Effector memory CD8-positive, alpha-beta T cell (primary cell): Measurements from ENCODE around the gene SLC46A3.

Source experiments
- ATAC-seq: fragments of 150-1000 bp; cut with Tn5 transposase; replicated peaks from 2 replicates; pipeline ENCODE4 v1.10.0; 2021; ENCODE audit warnings: mild to moderate bottlenecking, moderate library complexity
- DNase-seq, 3 experiments: peaks; one replicate each; pipeline ENCODE4 v3.0.0; 2021
- H3K27ac Mint-ChIP-seq, 2 donors: one replicate each; pipeline ENCODE4 v1.8.0; 2022; ENCODE audit warnings: mild to moderate bottlenecking in 2 of 2, mixed read lengths in 2 of 2, moderate library complexity in 2 of 2
- H3K27me3 Mint-ChIP-seq, 2 donors: one replicate each; pipeline ENCODE4 v1.8.0; 2022; ENCODE audit warnings: mixed read lengths in 2 of 2
- H3K36me3 Mint-ChIP-seq: one replicate; pipeline ENCODE4 v1.8.0; 2022; ENCODE audit warnings: mild to moderate bottlenecking, moderate library complexity, mixed read lengths; ENCODE audit not compliant: insufficient read depth
- H3K4me1 Mint-ChIP-seq, 2 donors: one replicate each; pipeline ENCODE4 v1.8.0; 2022; ENCODE audit warnings: low read depth in 2 of 2, mixed read lengths in 2 of 2
- H3K4me3 Mint-ChIP-seq, 2 donors: one replicate each; pipeline ENCODE4 v1.8.0; 2022; ENCODE audit warnings: mild to moderate bottlenecking in 2 of 2, mixed read lengths in 2 of 2, moderate library complexity in 2 of 2
- H3K9me3 Mint-ChIP-seq, 2 donors: one replicate each; pipeline ENCODE4 v1.8.0; 2022; ENCODE audit warnings: mixed read lengths in 2 of 2

SLC46A3 gene

DNA sequence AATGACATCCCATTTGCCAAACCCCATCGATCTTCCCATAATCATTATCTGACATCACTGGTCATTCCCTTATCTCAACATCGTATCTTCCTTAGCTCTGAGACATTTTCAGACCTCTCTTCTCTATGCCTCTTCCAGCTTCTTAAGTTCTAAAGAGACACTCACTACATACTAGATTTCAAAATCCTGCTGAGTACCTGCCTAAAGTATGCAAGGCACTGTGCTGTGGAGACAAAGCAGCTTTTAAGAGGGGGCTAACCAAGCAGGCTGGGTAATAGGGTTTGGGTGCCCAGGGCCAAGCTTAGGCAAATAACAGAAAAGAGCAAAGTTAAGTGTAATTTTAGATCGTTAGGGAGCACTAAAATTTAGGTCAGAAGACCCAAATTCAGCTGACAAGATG, 63.2 kb downstream of the SLC46A3 start:
- no peak for DNase-seq
- no peaks in the 10 kb centered on the region for H3K27me3 Mint-ChIP-seq

DNA sequence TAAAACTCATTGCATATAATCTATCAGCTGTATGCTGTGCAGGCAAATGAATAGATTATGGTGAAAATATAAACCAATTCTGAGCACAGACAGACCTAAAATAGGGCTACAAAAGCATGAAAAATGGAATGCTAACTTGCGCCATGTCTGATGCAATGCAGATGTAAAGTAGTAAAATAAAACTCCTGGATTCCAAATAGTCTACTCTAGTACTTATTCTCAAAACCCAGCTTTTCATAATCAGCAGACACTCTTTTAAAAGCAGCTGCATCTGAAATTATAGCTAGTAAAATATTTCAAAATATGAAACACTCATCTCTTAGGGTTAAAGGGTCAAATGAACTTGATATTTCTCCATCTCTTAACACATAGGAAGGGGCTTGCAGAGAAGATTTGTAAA, 64.5 kb downstream of the SLC46A3 start:
- H3K27ac Mint-ChIP-seq = no peak overlapping the region
- DNase-seq (no peak), ATAC-seq (no peak)
- no peaks in the 10 kb centered on the region for H3K27me3 Mint-ChIP-seq
- no peaks in the 10 kb centered on the region for H3K9me3 Mint-ChIP-seq
- peaks cover 17 to 28% of the 10 kb centered on the region in 2 donors for H3K4me1 Mint-ChIP-seq
- no peak overlapping the region for H3K4me3 Mint-ChIP-seq
- H3K36me3 Mint-ChIP-seq = peaks cover 9% of the 10 kb centered on the region

More for the DNA sequence above, 63.2 kb downstream of the SLC46A3 start:
- Mint-ChIP-seq H3K27ac (peak overlapping the region; percentile 4 to 11), H3K4me3 (no peak overlapping the region), H3K4me1 (peaks cover 25 to 41% of the 10 kb centered on the region in 2 donors), H3K36me3 (peaks cover 14% of the 10 kb centered on the region), H3K9me3 (no peaks in the 10 kb centered on the region)
- no peak for ATAC-seq

- H3K27ac Mint-ChIP-seq = no peak overlapping the region
- no peak overlapping the region for H3K4me3 Mint-ChIP-seq
- ATAC-seq (no peak), DNase-seq (no peak)
- H3K4me1 Mint-ChIP-seq = peaks cover 12 to 23% of the 10 kb centered on the region in 2 donors
- no peaks in the 10 kb centered on the region for H3K9me3 Mint-ChIP-seq
- no peaks in the 10 kb centered on the region for H3K36me3 Mint-ChIP-seq
- H3K27me3 Mint-ChIP-seq = no peaks in the 10 kb centered on the region
These were observed 65.7 kb downstream of the SLC46A3 start for GRCh38 chr13:28653111-28653510.

- DNase-seq (no peak), ATAC-seq (no peak)
- Mint-ChIP-seq H3K9me3 (no peaks in the 10 kb centered on the region), H3K27ac (no peak overlapping the region), H3K36me3 (no peaks in the 10 kb centered on the region), H3K4me3 (no peak overlapping the region), H3K27me3 (no peaks in the 10 kb centered on the region), H3K4me1 (peaks cover 3 to 15% of the 10 kb centered on the region in 2 donors)
These were observed 66.9 kb downstream of the SLC46A3 start for GRCh38 chr13:28651810-28652401.

DNA sequence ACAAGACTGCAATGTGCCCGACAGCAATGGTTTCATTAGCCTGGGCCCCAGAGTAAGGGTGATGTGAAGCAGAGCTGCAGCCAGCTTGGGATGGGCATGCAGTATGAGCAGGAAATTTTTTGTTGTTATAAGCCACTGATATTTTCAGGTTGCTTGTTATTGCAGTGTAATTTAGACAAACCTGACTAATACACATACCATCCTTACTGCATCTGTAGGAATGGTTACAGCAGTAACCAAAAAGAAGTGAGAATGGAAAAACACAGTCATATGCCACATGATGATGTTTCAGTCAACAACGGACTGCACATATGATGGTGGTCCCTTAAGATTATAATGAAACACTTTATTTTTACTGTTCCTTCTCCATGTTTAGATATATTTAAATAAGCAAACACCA, 68.5 kb downstream of the SLC46A3 start:
- Mint-ChIP-seq H3K36me3 (no peaks in the 10 kb centered on the region), H3K4me1 (peaks cover 0 to 4% of the 10 kb centered on the region in 2 donors), H3K9me3 (no peaks in the 10 kb centered on the region), H3K27ac (no peak overlapping the region), H3K4me3 (no peak overlapping the region), H3K27me3 (no peaks in the 10 kb centered on the region)
- no peak for ATAC-seq
- no peak for DNase-seq
